Measurements from ENCODE around the gene NDUFA13.

The NDUFA13 gene

GRCh38 chr19:19489804-19490204 lies 26.2 kb upstream of the NDUFA13 start:
- no peak for DNase-seq

DNA sequence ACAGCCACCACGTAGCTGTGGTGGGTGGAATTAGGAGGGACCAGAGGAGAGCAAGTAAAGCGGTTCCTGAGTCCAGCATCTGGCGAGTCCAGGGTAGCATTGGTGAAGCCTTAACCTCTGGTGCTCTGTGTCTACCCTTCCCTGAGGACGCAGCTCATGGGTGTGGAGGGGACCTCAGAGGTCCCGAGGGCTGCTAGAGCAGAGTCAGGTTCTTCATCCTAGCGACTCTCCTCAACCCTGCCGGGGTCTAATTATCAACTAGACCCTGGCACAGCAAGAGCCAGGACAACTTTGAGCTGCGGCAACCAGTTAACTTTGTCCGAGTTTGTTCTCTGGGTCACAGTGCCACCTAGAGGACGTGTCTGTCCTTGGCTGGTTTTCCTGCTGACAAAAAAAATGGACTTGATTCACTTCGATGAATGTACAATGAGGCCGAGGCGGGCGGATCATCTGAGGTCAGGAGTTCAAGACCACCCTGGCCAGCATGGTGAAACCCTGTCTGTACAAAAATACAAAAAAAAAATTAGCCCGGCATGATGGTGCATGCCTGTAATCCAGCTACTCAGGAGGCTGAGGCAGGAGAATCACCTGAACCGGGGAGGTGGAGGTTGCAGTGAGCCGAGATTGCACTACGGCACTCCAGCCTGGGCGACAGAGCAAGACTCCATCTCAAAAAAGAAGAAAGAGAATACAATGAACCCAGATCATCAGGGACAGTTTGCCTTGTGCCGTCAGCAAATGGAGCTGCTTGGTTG lies 25.6 kb upstream of the NDUFA13 start:
- DNase-seq = peak; percentile 27

DNA sequence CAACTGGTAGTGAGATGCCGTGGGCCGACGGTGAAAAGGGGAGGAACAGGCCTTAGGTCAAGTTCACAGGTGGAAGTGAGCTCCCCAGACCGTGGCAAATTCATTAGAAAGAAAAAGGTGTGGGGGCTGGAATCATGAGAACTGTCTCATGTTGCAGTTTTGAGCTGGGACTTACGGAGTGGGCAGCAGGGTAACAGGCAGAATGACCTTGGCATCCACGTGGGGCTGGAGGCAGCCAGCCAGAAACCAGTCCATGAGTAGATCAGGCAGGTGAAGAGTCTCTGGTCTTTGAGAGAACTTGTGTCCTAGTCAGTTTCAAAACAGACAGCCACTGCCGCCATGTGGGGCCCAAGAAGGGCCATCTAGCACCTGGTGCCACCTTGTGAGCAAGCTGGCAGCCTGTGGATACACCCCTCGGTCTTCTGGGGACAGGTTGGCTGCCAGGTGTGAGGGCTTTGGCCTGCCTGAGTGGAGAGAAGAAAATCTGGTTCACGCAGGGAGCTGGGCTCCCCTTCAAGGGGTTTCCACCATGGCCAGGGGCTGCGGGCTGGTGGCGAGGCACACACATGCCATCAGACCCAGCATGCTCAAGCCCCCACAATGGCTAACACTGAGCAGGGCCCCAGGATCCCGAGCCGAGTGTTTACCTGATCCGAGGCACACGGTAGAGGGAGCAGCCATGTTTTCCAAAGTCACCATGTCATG lies 24.6 kb upstream of the NDUFA13 start:
- DNase-seq = no peak

DNA sequence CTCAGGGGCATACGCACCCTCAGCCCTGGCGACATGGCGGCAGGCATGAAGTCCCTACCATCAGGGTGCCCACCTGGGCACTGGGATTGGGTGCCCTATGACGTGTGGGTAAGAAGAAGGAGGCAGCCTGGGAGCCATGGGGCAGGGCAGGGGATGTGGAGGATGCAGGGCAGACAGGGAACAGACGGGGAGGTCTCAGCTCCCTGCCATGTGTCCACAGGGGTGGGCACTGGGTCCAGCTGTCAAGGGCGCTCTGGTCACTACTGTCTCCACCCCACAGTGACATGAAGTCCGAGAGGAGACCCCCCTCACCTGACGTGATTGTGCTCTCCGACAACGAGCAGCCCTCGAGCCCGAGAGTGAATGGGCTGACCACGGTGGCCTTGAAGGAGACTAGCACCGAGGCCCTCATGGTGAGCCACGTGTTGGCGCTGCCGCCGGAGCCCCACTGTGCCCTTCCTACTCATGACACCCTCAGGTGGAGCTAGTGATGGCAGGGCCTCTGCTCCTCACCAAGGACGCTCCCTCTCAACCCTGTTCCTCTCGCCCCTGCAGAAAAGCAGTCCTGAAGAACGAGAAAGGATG lies 23.9 kb upstream of the NDUFA13 start:
- no peak for DNase-seq

GRCh38 chr19:19493841-19494546 lies 22.0 kb upstream of the NDUFA13 start:
- DNase-seq = no peak

DNA sequence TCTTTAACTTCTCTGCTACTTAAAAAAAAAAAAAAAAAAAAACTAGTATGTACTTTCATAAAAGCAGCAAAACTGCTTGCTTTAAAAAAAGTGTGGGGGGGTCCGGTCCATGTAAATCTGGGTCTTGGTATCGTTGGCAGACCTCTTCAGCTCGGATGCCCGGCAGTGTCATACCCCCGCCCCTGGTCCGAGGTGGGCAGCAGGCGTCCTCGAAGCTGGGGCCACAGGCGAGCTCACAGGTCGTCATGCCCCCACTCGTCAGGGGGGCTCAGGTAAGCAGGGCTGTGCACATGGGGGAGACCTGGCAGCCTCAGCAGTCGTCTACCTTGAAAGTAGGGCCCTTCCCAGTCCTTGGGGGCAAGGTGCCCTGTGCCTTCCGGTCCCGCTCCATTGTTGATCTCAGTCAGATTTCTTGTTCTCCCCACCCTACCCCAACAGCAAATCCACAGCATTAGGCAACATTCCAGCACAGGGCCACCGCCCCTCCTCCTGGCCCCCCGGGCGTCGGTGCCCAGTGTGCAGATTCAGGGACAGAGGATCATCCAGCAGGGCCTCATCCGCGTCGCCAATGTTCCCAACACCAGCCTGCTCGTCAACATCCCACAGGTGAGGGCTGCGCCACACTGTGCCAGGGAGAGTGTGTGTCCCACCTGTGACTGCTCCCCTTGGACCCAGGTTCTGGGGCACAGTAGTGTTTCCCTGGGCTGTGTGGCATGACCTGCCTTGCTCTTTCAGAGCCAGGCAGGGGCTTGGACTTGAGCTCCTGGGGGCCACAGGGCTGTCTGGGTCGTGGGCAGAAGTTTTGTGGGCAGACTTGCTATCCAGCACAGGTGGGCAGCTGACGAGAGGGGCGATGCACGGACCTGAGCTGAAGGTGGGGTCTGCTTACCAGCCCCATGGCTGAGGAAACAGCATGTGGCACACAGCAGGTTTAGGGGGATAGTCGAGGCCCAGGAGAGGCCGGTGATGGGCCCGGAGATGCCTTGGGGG lies 20.1 kb upstream of the NDUFA13 start:
- DNase-seq = no peak

GRCh38 chr19:19498255-19498991 lies 17.6 kb upstream of the NDUFA13 start:
- no peak for DNase-seq

DNA sequence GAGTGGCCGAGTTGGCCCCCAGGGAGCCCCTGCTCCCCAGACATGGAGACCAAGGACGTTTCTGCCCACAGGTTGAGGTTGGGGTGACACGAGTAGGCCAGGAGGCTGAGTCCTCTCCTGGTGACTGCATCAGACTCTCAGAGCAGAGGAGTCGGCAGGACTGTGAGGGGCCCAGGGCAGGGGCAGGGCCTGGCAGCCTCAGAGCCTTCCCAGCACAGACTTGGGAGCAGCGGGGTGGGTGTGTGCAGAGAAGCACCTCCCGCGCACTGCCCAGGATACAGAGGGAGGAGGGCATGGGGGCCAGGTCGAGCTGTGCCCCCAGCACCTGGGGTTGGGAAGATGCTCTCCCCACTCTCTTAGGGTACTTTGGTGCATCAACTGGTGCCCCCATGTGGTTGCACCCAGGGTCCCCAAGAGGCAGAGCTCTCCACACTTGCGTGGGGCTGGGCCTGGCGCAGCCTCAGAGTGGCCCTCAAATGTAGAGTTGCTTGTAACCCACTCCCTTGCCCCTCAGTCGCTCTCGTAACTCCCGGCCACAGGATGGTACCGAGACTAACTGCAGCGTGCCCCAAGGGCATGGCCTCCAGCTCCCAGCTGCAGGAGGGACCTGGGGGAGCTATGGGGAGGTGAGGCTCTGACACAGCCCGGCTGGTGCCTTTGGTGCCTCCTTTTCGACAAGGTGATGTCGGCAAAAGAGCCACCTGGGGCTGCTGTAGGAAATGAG lies 16.6 kb upstream of the NDUFA13 start:
- DNase-seq = no peak

DNA sequence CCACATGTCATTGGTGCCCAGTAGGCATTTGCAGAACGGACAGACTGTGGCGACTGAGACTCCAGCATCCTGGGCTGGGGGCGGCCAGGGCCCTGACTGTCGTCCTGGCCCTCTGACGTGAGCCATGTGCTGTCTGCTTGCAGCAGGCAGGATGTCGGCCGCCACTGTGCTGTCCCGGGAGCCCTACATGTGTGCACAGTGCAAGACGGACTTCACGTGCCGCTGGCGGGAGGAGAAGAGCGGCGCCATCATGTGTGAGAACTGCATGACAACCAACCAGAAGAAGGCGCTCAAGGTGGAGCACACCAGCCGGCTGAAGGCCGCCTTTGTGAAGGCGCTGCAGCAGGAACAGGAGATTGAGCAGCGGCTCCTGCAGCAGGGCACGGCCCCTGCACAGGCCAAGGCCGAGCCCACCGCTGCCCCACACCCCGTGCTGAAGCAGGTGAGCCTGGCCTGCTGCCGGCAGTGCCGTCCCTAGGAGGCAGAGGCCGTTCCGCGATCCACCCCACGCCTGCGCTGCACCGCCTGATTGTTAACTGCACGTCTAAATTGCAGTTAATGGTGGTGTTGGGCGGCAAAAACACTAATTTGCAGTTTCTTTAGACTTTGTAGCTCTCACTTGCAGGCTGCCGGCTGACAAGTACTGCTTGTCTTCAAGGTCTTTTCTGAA lies 14.9 kb upstream of the NDUFA13 start:
- no peak for DNase-seq

- DNase-seq = no peak
These were observed 14.2 kb upstream of the NDUFA13 start for GRCh38 chr19:19501798-19502197.

- DNase-seq = no peak
These were observed 13.7 kb upstream of the NDUFA13 start for GRCh38 chr19:19502281-19502680.

GRCh38 chr19:19502808-19503602 lies 13.0 kb upstream of the NDUFA13 start:
- no peak for DNase-seq

DNA sequence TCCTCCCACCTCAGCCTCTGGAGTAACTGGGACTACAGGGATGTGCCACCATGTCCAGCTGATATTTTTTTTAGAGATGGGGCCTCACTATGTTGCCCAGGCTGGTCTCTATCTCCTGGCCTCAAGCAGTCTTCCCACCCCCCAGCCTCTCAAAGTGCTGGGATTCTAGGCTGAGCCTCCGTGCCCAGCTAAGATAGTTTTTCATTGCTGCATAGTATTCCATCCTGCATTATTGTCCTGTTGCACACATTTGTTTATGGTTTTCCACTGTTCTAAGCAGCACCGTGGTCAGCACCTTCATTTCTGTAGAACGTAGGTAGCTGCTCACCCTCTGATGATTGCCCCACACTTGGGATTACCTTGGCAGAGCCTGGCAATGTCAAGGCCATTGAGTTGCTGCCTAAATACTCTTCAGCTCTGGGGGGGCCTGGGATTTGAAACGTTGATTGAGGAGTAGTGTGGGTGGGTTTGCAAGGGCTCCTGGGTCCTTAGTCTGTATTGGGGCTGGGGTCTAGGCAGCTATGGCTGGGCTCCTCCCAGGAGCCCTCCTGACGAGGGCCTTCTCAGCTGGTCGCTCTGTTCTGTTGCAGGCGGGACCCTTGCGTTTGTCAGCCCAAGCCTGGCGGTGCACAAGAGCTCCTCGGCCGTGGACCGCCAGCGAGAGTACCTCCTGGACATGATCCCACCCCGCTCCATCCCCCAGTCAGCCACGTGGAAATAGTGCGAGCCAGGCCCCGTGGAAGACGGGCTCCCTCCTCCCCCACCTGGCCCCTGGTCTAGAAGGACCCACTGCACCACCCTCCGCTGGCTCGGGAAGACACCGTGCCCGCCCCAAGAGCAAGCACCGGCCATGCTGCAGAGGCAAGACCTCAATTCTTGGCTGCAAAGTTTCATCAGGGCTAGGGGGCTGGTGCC lies 11.0 kb upstream of the NDUFA13 start:
- DNase-seq = no peak

GRCh38 chr19:19505669-19506326 lies 10.2 kb upstream of the NDUFA13 start:
- DNase-seq = no peak

GRCh38 chr19:19506592-19506991 lies 9.4 kb upstream of the NDUFA13 start:
- no peak for DNase-seq

GRCh38 chr19:19507354-19507753 lies 8.7 kb upstream of the NDUFA13 start:
- no peak for DNase-seq

DNA sequence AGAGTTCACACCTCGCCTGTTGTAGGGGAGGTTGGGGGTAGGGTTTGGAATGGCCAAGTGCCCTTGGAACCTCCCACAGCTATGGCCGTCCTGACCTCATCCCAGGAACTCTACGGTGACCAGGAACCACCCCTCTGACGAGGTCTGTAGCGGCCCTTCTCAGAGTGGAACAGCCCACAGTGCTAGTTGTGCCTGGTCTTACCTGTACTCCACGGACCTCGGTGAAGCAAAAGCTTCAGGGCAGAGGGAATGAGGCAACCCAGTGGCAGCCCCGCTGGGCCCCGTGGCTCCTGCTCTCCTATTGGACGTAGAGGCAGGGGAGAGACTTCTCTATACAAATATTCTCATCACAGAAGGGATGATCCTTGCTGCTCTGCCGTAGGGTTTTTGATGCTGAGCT lies 7.8 kb upstream of the NDUFA13 start:
- DNase-seq = no peak

GRCh38 chr19:19510432-19510831 lies 5.6 kb upstream of the NDUFA13 start:
- no peak for DNase-seq
